MG63 (cell line): ENCODE data around the gene LCAT. TPM values are rescaled to one million over a fixed set of nuclear protein-coding genes. Genes with fewer than 3 reads are reported as not detected.

ENCODE experiments used
- DNase-seq: peaks from one replicate; pipeline ENCODE4 v3.0.0-alpha.2; 2020
- H3K27me3 ChIP-seq: fragments of 250-450 bp; sonication (Bioruptor Pico); 2 replicates; pipeline ENCODE4 v1.5.1; 2020; ENCODE audit warnings: mild to moderate bottlenecking, moderate library complexity
- H3K36me3 ChIP-seq: fragments of 250-450 bp; sonication (Bioruptor Pico); 2 replicates; pipeline ENCODE4 v1.5.1; 2020; ENCODE audit warnings: mild to moderate bottlenecking, moderate library complexity
- H3K4me3 ChIP-seq: fragments of 250-450 bp; sonication (Bioruptor Pico); 2 replicates; pipeline ENCODE4 v1.5.1; 2020; ENCODE audit warnings: mild to moderate bottlenecking, moderate library complexity
- H3K9me3 ChIP-seq: fragments of 250-450 bp; sonication (Bioruptor Pico); 2 replicates; pipeline ENCODE4 v1.5.1; 2020; ENCODE audit warnings: mild to moderate bottlenecking, moderate library complexity
- total RNA-seq: library from RNA; depleted of rRNA; stranded (reverse); fragments of >200 nt; shearing (Covaris generic); gene quantifications from 2 replicates; pipeline ENCODE4 v1.2.3, GENCODE V29; 2014; ENCODE audit warnings: low replicate concordance; rRNA removed

LCAT gene, protein sequence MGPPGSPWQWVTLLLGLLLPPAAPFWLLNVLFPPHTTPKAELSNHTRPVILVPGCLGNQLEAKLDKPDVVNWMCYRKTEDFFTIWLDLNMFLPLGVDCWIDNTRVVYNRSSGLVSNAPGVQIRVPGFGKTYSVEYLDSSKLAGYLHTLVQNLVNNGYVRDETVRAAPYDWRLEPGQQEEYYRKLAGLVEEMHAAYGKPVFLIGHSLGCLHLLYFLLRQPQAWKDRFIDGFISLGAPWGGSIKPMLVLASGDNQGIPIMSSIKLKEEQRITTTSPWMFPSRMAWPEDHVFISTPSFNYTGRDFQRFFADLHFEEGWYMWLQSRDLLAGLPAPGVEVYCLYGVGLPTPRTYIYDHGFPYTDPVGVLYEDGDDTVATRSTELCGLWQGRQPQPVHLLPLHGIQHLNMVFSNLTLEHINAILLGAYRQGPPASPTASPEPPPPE
- 0.16 TPM in 1 of 2 replicates, not detected in the other for total RNA-seq

DNA sequence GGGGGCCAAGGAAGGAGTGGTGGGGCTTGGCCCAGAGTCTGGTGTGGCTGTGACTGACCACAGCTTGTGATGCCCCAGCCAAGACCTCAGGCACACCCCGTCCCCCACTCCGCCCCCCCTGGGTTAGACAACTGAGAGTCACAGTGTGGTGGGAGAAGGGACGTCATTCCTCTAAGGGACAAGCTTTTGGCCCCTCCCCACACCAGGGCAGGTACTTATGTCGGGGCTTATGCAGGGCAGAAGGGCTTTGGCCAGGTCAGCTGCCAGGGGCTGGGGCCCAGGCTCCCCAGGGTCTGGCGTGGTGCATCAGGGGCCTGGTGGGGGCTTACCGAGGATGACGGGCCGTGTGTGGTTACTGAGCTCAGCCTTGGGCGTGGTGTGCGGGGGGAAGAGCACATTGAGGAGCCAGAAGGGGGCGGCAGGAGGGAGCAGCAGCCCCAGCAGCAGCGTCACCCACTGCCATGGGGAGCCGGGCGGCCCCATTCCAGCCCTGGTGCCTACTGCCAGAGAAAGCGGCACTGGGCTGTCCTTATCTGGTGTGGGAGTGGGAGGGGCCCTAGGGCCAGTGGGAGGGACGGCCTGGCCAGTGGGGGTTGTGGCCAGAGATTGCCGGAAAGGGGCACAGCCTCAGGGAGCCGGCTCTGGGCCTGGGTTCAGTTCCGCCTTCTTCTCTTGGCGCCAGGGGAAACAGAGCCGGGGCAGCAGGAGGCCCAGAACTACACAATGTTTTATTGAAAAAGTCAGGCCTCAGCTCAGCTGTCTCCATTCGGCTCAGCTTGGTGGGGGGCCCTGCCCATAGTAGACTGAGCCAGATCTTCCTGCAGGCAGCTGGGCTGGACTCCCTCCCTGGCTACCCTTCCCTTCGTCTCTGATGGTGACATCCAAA, at the start of gene LCAT:
TSS of gene LCAT (minus strand) at position 502 of the 886 bp plus-strand sequence. CDS start at position 483, 19 bp downstream.
- DNase-seq, result no peak
- Histone ChIP-seq H3K36me3 (no peaks in the 10 kb centered on the region; the same call in 1 of the 2 replicates), H3K9me3 (no peaks in the 10 kb centered on the region), H3K27me3 (no peaks in the 10 kb centered on the region), H3K4me3 (no peak within 1 kb of the TSS)

DNA sequence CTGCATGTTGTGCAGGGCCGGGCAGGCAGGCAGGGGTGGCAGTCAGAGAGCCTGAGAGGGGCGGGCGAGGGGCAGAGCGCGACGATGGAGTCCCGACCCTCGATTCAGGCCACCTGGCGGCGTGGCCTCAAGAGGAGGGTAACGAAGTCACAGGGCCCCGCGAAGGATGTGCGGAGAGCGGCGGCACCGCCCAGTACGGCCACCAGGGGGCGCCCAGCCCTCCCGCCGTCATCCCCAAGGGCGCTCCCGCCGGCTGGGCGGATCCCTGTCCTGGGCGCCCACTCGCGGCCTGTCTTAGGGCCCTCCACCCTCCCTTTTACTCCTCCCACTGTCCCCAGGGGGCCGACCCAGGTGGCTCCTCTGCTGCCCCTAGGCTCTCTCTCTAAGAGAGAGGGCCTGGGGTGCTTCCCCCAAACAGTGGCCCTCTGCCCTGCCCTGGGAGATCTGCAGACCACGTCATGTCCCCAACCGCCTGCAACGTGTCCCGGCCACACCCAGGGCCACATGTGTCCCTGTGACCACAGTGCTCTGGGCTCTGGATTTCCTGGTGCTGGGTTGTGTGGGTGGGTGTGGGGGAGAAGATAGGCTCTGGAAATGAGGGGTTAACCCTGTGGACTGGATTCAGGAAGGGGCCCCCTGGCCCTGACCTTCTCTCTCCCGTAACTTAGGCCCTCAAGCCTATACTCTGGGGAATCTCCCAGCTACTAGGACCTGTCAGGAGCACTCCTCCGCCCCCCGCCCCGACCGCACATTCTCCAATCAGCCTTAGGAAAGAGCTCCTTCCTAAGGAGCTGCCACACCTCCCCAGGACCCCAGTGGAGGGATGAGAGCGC, 49.5 kb upstream of the LCAT start:
- no peaks in the 10 kb centered on the region for H3K9me3 ChIP-seq
- H3K27me3 ChIP-seq, result no peaks in the 10 kb centered on the region
- DNase-seq, result peak; percentile 71
- H3K4me3 ChIP-seq, result no peak overlapping the region
- H3K36me3 ChIP-seq, result no peaks in the 10 kb centered on the region

DNA sequence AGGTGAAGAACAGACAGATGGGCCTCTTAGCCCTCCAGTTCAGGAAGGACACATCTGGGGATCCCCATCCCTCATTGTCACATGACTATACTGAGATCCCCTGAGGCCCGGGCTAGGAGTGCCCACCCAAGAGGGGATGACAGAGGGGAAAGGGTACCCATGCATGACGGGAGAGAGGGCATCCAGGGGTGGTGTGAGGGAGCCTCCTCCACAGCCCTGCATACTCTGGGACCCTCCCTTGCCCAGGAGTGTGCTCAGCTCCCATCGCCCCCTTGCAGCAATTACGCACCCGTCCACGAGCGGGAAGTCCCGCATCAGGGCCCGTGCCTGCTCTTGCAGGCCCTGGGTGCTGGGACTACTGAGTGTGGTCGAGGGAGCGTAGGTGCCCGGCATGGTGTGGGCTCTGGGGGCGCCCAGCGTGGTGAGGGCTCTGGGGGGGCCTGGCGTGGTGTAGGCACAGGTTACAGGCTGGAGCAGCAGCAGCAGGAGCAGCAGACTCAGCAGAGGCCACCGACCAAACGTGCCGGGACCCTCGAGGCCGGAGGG, 48.8 kb upstream of the LCAT start:
- Histone ChIP-seq H3K27me3 (no peaks in the 10 kb centered on the region), H3K4me3 (no peak overlapping the region), H3K36me3 (no peaks in the 10 kb centered on the region), H3K9me3 (no peaks in the 10 kb centered on the region)
- DNase-seq, result no peak

DNA sequence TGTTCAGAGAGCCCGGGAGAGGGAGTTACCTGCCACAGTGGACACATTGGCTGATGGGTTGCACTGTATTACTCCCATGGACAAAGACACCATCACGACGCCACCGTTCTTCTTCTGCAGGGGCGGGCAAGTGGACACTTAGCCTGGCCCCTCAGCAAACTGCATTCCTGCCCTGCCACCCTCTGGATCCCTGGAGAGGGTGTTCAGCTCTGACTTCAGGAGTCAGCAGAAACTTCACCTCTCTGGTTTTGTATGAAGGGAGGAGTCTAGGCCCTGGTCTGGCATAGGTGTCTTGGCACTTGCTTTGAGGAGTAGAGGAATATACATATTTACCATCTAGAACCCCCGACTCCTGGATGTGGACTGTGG, 46.1 kb upstream of the LCAT start:
- Histone ChIP-seq H3K9me3 (no peaks in the 10 kb centered on the region), H3K4me3 (no peak overlapping the region)
- DNase-seq, result no peak

DNA sequence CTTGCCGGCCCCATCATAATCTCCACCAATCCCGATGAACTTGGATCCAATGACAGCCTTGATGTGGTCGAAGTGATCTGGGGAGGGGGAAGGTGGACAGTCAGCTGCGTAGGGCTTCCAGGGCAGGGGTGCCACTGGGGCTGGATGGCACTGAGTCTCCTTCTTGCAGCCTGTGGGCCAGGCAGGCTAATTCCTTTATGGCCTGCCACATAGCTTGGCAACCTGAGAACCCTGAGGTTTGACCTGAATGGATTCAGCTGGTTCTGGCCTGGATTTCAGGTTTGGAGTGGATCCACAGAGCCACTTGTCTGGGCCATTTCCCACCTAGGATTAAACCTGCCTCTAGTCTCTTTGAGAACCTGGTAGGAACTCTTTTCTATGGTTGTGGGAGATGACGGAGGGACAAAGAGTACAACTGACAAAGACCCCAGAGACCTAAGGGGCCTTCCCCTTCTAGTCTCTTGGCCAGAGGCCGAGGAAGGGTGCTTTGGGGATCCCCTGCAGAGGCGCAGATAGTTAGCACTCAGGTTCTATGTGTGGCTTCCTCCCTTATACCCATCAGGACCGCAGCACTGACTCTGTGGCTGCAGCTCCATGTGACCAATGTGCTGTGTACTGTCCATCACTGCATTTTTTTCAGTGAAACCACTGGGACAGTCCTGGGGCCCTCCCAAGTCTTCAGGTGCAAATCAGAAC, 45.5 kb upstream of the LCAT start:
- Histone ChIP-seq H3K27me3 (no peaks in the 10 kb centered on the region), H3K36me3 (no peaks in the 10 kb centered on the region), H3K4me3 (no peak overlapping the region), H3K9me3 (no peaks in the 10 kb centered on the region)
- DNase-seq, result no peak

More for the DNA sequence above, 46.1 kb upstream of the LCAT start:
- Histone ChIP-seq H3K36me3 (no peaks in the 10 kb centered on the region), H3K27me3 (no peaks in the 10 kb centered on the region)

DNA sequence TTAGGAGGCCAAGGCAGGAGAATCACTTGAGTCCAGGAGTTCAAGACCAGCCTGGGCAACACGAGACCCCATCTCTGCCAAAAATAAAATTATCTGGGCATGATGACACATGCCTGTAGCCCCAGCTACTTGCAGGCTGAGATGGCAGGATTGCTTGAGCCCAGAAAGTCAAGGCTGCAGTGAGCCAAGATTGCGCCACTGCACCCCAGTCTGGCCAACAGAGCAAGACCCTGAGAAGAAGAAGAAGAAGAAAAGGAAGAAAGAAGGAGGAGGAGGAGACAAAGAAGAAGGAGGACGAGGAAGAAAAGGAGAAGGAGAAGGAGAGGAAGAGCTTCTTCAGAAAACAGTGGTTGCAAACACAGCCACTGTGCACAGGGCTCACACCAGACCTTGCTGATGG, 44.8 kb upstream of the LCAT start:
- DNase-seq, result no peak
- Histone ChIP-seq H3K36me3 (no peaks in the 10 kb centered on the region), H3K9me3 (no peaks in the 10 kb centered on the region), H3K27me3 (no peaks in the 10 kb centered on the region), H3K4me3 (no peak overlapping the region)

DNA sequence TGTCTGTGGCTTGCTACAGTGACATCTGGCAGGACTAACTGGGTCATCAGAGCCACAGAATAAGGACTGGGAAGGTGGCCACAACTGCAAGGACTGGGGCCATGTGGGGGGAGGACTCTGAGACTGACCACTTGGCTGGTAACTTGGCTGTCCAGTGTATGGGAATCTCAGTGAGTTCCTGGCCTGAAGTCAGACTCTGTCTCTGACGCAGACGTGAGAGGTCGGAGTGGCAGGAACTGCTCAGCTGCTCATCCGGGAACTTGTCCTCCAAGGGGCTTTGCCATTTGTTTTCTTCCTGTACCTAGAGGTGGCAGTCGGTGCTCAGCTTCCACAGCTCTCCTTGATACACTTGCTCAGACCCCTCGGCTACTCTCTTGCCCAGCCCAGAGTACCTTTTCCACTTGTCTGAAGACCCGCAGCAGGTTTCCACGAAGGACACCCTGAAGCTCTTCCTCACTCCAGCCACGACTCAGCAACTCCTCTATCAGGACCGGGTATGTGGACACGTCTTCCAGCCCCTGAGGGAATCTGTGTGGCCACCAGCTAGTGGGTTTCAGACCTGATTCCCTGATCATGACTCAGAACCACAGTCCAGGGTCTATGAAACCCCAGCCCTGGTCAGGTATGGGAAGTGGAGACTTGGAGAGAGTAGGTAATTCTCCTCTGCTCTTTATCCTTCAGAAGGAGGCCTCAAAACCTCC, 43.7 kb upstream of the LCAT start:
- Histone ChIP-seq H3K27me3 (no peaks in the 10 kb centered on the region), H3K4me3 (no peak overlapping the region), H3K36me3 (no peaks in the 10 kb centered on the region), H3K9me3 (no peaks in the 10 kb centered on the region)
- no peak for DNase-seq

DNA sequence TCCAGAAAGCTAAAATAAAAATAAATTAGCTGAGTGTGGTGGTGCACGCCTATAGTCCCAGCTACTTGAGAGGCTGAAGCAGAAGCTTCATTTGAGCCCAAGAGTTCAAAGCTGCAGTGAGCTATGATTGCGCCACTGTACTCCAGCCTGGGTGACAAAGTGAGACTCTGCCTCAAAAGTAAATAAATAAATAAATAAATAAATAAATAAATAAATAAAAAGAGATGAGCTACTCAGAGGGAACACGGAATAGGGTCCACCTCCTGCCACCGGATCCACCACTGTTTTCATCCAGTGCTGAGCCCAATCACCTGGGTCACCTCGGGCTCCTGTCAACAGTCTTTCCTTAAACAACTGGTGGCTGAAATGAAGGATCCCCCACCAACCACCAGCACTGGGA, 43.0 kb upstream of the LCAT start:
- H3K4me3 ChIP-seq, result no peak overlapping the region
- no peaks in the 10 kb centered on the region for H3K9me3 ChIP-seq
- H3K27me3 ChIP-seq, result no peaks in the 10 kb centered on the region
- no peak for DNase-seq
- H3K36me3 ChIP-seq, result no peaks in the 10 kb centered on the region

DNA sequence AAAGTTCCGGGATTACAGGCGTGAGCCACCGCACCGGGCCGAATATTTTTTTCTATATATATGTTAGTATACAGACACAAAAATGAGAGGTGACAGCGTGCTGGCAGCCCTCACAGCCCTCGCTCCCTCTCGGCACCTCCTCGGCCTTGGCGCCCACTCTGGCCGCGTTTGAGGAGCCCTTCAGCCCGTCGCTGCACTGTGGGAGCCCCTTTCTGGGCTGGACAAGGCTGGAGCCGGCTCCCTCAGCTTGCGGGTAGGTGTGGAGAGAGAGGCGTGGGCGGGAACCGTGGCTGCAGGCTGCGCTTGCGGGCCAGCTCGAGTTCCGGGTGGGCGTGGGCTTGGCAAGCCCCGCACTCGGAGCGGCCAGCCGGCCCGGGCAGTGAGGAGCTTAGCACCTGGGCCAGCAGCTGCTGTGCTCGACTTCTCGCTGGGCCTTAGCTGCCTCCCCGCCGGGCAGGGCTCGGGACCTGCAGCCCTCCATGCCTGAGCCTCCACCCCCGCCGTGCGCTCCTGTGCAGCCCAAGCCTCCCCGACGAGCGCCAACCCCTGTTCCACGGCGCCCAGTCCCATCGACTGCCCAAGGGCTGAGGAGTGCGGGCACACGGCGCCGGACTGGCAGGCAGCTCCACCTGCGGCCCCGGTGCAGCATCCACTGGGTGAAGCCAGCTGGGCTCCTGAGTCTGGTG, 38.2 kb upstream of the LCAT start:
- no peaks in the 10 kb centered on the region for H3K36me3 ChIP-seq
- no peak for DNase-seq
- H3K9me3 ChIP-seq, result no peaks in the 10 kb centered on the region
- no peaks in the 10 kb centered on the region for H3K27me3 ChIP-seq
- no peak overlapping the region for H3K4me3 ChIP-seq

DNA sequence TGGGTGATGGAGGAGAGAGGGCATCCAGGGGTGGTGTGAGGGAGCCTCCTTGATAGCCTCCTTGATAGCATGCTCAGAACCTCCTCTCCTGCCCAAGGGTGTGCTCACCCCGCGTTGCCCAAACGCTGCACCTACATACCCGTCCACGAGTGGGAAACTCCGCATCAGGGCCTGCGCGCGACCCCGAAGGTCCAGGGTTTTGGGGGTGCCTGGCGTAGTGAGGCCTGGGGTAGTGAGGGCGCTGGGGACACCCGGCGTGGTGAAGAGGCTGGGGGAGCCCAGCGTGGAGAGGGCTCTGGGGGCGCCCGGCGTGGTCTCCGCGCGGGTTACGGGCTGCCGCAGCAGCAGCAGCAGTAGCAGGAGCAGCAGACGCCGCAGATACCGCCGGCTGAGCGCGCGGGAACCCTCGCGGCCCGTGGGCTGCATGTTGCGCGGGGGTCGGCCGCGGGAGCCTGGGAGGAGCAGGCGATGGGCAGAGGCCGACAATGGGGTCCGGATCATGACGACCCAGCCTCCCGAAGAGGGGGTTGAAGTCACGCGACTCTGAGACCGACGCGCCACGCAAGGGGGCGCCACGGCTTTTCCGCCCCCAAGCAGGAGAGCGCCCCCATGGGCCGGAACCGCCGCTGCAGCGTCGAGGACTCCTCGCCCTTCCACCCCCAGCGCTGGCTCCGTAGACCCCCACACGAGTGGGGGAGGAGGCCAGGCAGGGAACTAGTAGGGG, 36.2 kb upstream of the LCAT start, which contains the start of gene DPEP3:
TSS of gene DPEP3 (minus strand) at position 545 of the 724 bp plus-strand sequence. CDS start at position 426, 119 bp downstream.
- H3K36me3 ChIP-seq, result no peaks in the 10 kb centered on the region
- no peaks in the 10 kb centered on the region for H3K9me3 ChIP-seq
- no peaks in the 10 kb centered on the region for H3K27me3 ChIP-seq
- no peak within 1 kb of the TSS for H3K4me3 ChIP-seq
- no peak for DNase-seq

DNA sequence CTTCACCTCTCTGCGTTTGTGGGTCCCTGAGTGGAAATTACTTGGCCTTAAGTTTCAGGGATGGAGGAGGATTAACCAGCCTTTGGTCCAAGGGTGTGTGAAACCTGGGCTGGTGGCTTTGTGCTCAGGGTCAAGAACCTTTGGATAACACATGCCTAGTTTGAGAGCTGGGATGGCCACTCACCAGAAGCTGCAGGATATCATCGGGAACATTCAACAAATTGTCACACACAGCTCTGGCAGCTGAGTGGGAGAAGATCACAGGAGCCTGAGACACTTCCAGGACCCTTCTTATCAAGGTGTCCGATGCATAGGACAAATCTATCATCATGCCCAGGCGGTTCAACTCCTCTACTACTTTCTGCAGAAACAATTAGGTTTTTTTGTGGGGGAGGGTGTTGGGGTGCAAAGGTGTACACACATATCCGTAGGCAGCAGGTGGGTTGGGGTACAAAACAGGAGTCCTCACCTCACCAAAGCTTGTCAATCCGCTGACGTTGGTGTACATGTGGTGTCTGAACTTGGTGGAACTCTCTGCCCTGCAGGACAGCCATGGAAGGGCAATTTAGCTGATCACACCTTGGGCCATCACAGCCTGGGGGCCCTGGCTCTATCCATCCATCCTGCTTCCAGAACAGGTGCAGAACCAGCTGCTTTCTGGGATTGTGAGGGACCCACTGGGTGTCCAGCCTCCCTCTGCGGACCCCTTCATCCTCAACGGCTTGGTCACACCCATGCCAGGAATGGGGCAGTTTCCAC, 33.7 kb upstream of the LCAT start:
- Histone ChIP-seq H3K36me3 (no peaks in the 10 kb centered on the region), H3K27me3 (no peaks in the 10 kb centered on the region)
- no peak for DNase-seq

DNA sequence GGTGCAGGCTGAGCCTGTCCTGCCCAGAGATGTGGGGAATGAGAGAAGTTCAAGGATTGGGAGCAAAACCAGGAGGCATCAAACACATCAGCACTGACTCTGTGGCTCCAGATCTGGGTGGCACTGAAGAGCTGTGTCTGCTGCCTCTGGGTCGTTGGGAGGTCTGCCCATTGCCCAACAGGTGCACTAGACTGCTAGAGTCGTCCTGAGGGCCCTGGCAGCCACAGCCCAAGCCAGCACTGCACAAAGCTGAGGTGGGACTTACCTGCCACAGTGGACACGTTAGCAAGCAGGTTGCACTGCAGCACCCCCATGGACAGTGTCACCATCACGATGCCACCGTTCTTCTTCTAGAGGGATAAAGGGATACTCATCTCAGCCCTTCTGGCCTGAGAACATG, 33.1 kb upstream of the LCAT start:
- no peaks in the 10 kb centered on the region for H3K27me3 ChIP-seq
- no peak for DNase-seq
- H3K9me3 ChIP-seq, result no peaks in the 10 kb centered on the region
- no peaks in the 10 kb centered on the region for H3K36me3 ChIP-seq
- H3K4me3 ChIP-seq, result no peak overlapping the region

More for the DNA sequence above, 33.7 kb upstream of the LCAT start:
- no peaks in the 10 kb centered on the region for H3K9me3 ChIP-seq
- H3K4me3 ChIP-seq, result no peak overlapping the region

DNA sequence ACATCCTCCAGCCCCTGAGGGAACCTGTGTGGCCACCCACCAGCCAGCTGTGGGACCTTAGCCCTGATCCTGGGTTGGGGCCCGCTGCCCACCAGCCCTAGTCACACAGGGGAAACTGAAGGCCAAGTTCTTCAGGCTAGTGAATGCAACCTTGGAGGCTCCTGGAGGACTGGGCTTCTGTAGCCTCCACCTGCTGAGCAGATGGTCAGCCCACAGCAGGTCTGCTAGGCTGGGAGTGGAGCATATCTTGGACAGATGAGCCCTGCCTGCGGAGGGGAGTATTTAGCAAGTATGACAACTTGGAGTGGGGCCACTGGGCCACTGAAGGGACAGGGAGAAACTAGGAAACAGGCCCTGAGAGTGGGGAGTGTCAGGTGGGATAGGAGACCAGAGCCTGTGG, 32.3 kb upstream of the LCAT start:
- DNase-seq, result no peak
- H3K27me3 ChIP-seq, result no peaks in the 10 kb centered on the region
- H3K36me3 ChIP-seq, result no peaks in the 10 kb centered on the region
- no peaks in the 10 kb centered on the region for H3K9me3 ChIP-seq
- no peak overlapping the region for H3K4me3 ChIP-seq
